Liver (tissue), 3 donors: Measurements from ENCODE around the gene IFIT3.

Experiments used
- CTCF ChIP-seq: fragments of 150-350 bp; IDR thresholded peaks from 2 replicates; pipeline ENCODE4 v1.5.1; 2017; ENCODE audit warnings: improper control_type of control experiment, low read depth, low read length; ENCODE audit not compliant: missing input control
- EGR1 ChIP-seq, 2 donors: IDR thresholded peaks; 2 replicates each; pipeline ENCODE4 v1.6.1; 2016 to 2018; ENCODE audit warnings: antibody characterized with exemption in 2 of 2, low read depth in 2 of 2
- FOXA1 ChIP-seq: IDR thresholded peaks from 2 replicates; pipeline ENCODE4 v1.6.1; 2016; ENCODE audit warnings: antibody characterized with exemption
- GABPA ChIP-seq, 2 donors: IDR thresholded peaks in 1 of 2; conservative IDR thresholded peaks in 1 of 2; 2 replicates each; pipeline ENCODE4 v1.6.1; 2016; ENCODE audit warnings: antibody characterized with exemption in 2 of 2, mild to moderate bottlenecking in 1 of 2, moderate library complexity in 1 of 2
- HNF4G ChIP-seq: IDR thresholded peaks from 2 replicates; pipeline ENCODE4 v1.6.1; 2016; ENCODE audit warnings: antibody characterized with exemption
- JUND ChIP-seq, 2 donors: IDR thresholded peaks; 2 replicates each; pipeline ENCODE4 v1.6.1; 2016; ENCODE audit warnings: antibody characterized with exemption in 2 of 2
- MAX ChIP-seq: IDR thresholded peaks from 2 replicates; pipeline ENCODE4 v1.6.1; 2016; ENCODE audit warnings: antibody characterized with exemption
- REST ChIP-seq: IDR thresholded peaks from 2 replicates; pipeline ENCODE4 v1.6.1; 2016; ENCODE audit warnings: antibody characterized with exemption, mild to moderate bottlenecking
- RXRA ChIP-seq, 2 donors: IDR thresholded peaks; 2 replicates each; pipeline ENCODE4 v1.6.1; 2017 to 2018; ENCODE audit warnings: antibody characterized with exemption in 2 of 2, mild to moderate bottlenecking in 1 of 2
- SP1 ChIP-seq: IDR thresholded peaks from 2 replicates; pipeline ENCODE4 v1.6.1; 2018; ENCODE audit warnings: antibody characterized with exemption, mild to moderate bottlenecking
- TAF1 ChIP-seq: conservative IDR thresholded peaks from 2 replicates; pipeline ENCODE4 v1.6.1; 2016; ENCODE audit warnings: antibody characterized with exemption, mild to moderate bottlenecking
- YY1 ChIP-seq: IDR thresholded peaks from 2 replicates; pipeline ENCODE4 v1.6.1; 2016; ENCODE audit warnings: antibody characterized with exemption, mild to moderate bottlenecking
- ZBTB33 ChIP-seq: IDR thresholded peaks from 2 replicates; pipeline ENCODE4 v1.6.1; 2016; ENCODE audit warnings: antibody characterized with exemption
- donor health status: healthy.
- donor health status: healthy.

- TF ChIP-seq GABPA (IDR thresholded peaks at IDR 0.05 in 1 of 2, conservative IDR thresholded peaks at IDR 0.05 in 1 of 2): no peak
- TF ChIP-seq CTCF: no peak
- TF ChIP-seq JUND (IDR thresholded peaks at IDR 0.05): no peak
- TF ChIP-seq EGR1 (IDR thresholded peaks at IDR 0.05; ENCODE audit: low read depth in 2 of 2): no peak
- TF ChIP-seq REST: no peak
- no peak for TF ChIP-seq MAX
- TF ChIP-seq TAF1: no peak
- TF ChIP-seq YY1: no peak
- no peak for TF ChIP-seq SP1
- no peak for TF ChIP-seq HNF4G
- no peak for TF ChIP-seq RXRA (IDR thresholded peaks at IDR 0.05)
- TF ChIP-seq ZBTB33: no peak
- no peak for TF ChIP-seq FOXA1
Observed at GRCh38 chr10:89374713-89375141, 46.9 kb downstream of the IFIT3 start.
